Pulmonary artery endothelial cell (primary cell): ENCODE data around the gene GSTT4. TPM values are rescaled to one million over a fixed set of nuclear protein-coding genes. Genes with fewer than 3 reads are reported as not detected.
"Not testable (repeated sequence)": the region's sequence is repeated elsewhere in the genome, so short reads cannot be mapped to it uniquely, and the experiment has no call there.

Experiments
- DNase-seq: peaks from one replicate; pipeline ENCODE4 v3.0.0-alpha.2; 2011; ENCODE audit warnings: low read depth, low spot score
- total RNA-seq: library from RNA; depleted of rRNA; stranded (reverse); fragments of >200 nt; gene quantifications from 2 replicates; pipeline ENCODE4 v1.2.3, GENCODE V29; 2014

Gene GSTT4
- total RNA-seq, result not detected in 2 replicates

GRCh38 chr22:24005201-24005600 is at the start of gene GSTT4:
TSS of gene GSTT4 (minus strand) at chr22:24005453. CDS start at chr22:24005356, 97 bp downstream.
- no peak for DNase-seq

GRCh38 chr22:24054356-24054755 is 49.1 kb upstream of the GSTT4 start:
- DNase-seq, result no peak

GRCh38 chr22:24053481-24054226 is 48.4 kb upstream of the GSTT4 start:
- no peak for DNase-seq

- no peak for DNase-seq
Observed at GRCh38 chr22:24051568-24051967, 46.3 kb upstream of the GSTT4 start.

GRCh38 chr22:24051028-24051427 is 45.8 kb upstream of the GSTT4 start:
- no peak for DNase-seq

- DNase-seq, result no peak
Observed at GRCh38 chr22:24049978-24050377, 44.7 kb upstream of the GSTT4 start.

GRCh38 chr22:24049211-24049610 is 44.0 kb upstream of the GSTT4 start:
- no peak for DNase-seq

GRCh38 chr22:24046024-24046423 is 40.8 kb upstream of the GSTT4 start:
- no peak for DNase-seq

- no peak for DNase-seq
Observed at GRCh38 chr22:24043958-24044357, 38.7 kb upstream of the GSTT4 start.

- DNase-seq, result not testable (repeated sequence)
Observed at GRCh38 chr22:24043465-24043864, 38.2 kb upstream of the GSTT4 start.

- DNase-seq, result no peak
Observed at GRCh38 chr22:24040946-24041345, 35.7 kb upstream of the GSTT4 start.

- DNase-seq, result no peak
Observed at GRCh38 chr22:24039046-24039445, 33.8 kb upstream of the GSTT4 start.

GRCh38 chr22:24037851-24038765 is 32.9 kb upstream of the GSTT4 start:
- DNase-seq, result no peak

- DNase-seq, result no peak
Observed at GRCh38 chr22:24035296-24035695, 30.0 kb upstream of the GSTT4 start.

- no peak for DNase-seq
Observed at GRCh38 chr22:24033731-24034130, 28.5 kb upstream of the GSTT4 start.

GRCh38 chr22:24030186-24030702 is 25.0 kb upstream of the GSTT4 start:
- DNase-seq, result no peak

GRCh38 chr22:24029304-24029703 is 24.1 kb upstream of the GSTT4 start:
- DNase-seq, result no peak

- no peak for DNase-seq
Observed at GRCh38 chr22:24028533-24028932, 23.3 kb upstream of the GSTT4 start.

- no peak for DNase-seq
Observed at GRCh38 chr22:24027991-24028390, 22.7 kb upstream of the GSTT4 start.

GRCh38 chr22:24027389-24027975 is 22.2 kb upstream of the GSTT4 start:
- no peak for DNase-seq

GRCh38 chr22:24026733-24027132 is 21.5 kb upstream of the GSTT4 start:
- no peak for DNase-seq

GRCh38 chr22:24026056-24026455 is 20.8 kb upstream of the GSTT4 start:
- DNase-seq, result no peak
